Muscle of arm (tissue), 12 donors: ENCODE results near the gene HOPX. TPM values are rescaled to one million over a fixed set of nuclear protein-coding genes. Genes with fewer than 3 reads are reported as not detected.

Experiments
- polyA plus RNA-seq, 12 donors: library from polyadenylated mRNA; unstranded; fragments of 120-200 nt; gene quantifications; one replicate each; pipeline ENCODE4 v1.2.1, GENCODE V29; 2013; ENCODE audit not compliant: insufficient read length in 12 of 12

The HOPX gene
- polyA plus RNA-seq, 12 donors = 16.9 to 39.2 (median 29.5) TPM; not detected in 1

Other genes starting within 250 kb of the HOPX start
- gene PPAT, start 245.7 kb downstream of the HOPX start, polyA plus RNA-seq = 10 to 100 TPM in 9 of 12 donors, 1 to 10 TPM in 2, not detected in 1; 6.9 to 17.5 (median 13.4) TPM
- gene PAICS, start 245.0 kb downstream of the HOPX start, polyA plus RNA-seq = 10 to 100 TPM in 11 of 12 donors, not detected in 1; 51.8 to 80.7 (median 70.3) TPM
- 100 to 1,000 TPM in 1 of 12 donors, 10 to 100 TPM in 10, not detected in 1; 63.2 to 139 (median 81.5) TPM for gene SRP72, start 213.7 kb downstream of the HOPX start, polyA plus RNA-seq
- under 1 TPM in 10 of 12 donors, not detected in 2; 0.11 to 0.57 (median 0.34) TPM for gene ARL9, start 175.5 kb downstream of the HOPX start, polyA plus RNA-seq
- under 1 TPM in 1 of 12 donors, not detected in 11; 0.49 TPM for gene SPINK2, start 140.4 kb upstream of the HOPX start, polyA plus RNA-seq
- gene REST, start 226.6 kb upstream of the HOPX start, polyA plus RNA-seq = 10 to 100 TPM in 11 of 12 donors, not detected in 1; 25.5 to 38.7 (median 28.6) TPM